Stimulated activated CD8-positive, alpha-beta memory T cell treated with anti-CD3 and anti-CD28 coated beads, Interleukin-15, amount 100 ng/mL, for 48 hours (primary cell): ENCODE measurements around the gene CELSR1.
A peak's percentile ranks its signal among the peaks of the same experiment; 100 is the strongest.

Source experiments
- DNase-seq, 2 donors: peaks; one replicate each; pipeline ENCODE4 v3.0.0-alpha.2; 2020; ENCODE audit warnings: low read depth in 2 of 2

CELSR1 gene

DNA sequence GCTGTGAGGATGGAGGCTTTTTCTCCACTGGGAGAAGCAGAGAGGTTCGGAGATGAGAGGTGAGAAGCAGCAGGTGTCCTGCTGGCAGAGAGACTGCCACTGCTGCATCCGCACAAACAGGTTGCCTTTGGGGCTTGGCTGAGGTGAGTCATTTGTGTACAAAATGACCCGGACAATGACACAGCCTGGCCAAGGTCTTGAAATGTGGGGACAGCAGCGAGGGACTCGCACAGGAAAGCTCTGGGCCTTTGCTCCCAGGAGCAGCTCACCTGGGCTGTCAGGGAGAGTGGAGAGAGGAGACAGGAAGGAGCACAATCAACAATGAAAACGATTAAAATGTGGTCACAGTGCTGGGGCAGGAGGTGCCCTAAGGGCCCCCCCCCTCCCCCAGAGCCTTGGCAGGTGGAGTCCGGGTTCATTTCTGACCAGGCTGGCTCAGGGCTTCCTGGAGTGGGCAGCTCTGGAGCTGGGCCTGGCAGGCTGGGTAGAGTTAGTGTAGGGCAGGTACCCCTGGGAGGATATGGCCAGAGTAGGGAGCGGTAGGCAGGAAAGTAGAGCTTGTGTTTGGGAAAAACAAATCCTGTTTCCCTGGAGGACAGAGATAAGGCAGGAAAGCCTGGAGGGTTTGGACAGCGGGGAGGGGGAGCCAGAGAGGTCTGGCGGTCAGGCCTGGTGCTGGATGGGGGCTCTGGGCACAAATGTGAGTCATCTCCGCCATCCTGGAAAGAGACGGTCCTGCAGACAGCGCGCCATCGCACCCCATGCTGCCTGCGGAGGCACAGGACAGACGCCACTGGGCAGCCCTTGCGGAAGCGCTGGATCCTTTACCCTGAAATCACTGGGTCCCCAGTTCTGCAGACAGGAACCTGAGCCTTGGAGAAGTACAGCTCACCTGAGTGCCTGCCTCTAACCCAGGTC lies 37.8 kb upstream of the CELSR1 start:
- no peak for DNase-seq

GRCh38 chr22:46574438-46574992 lies 37.1 kb upstream of the CELSR1 start:
- no peak for DNase-seq

- DNase-seq, result no peak
These were observed 36.5 kb upstream of the CELSR1 start for GRCh38 chr22:46573781-46574437.

DNA sequence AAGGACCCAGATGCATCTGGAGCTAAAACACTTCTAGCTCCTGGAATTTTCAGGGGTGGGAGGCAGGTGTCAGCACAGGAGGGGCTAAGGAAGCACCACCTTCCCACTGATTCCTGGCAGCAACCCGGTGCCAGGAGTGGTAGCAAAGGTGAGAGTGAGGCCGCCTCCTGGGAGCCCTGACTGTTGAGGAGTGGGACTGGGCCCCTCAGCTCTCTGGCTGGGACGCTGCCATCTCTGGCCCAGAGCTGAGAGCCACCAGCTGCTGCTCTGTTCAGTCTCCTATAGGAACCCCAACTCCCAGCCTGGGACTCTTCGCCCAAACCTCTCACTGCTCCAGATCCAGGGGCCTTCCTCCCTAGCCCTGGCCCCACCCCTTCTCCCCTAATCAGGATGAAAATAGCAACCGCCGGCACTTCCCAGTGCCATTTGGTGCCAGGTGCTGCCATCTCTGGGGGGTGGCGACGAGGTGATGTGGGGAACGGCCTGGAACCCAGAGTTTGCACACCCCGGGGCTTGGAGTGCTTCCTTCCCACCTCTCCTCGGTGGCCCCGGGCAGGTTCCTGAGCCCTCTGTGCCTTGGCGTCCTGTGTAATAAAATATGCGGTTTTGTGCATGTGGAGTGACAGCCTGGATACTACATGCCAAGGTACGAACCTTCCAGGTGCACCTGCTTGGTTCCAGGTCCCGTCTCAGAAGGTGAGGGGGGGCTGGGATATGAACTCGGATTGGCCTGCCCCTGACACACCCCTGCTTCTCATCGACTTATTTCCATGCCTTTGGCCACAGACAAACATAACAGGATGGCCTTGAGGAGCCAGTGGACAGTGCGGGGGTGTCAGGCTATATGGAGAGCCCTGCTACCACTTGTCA lies 35.7 kb upstream of the CELSR1 start:
- DNase-seq, result no peak

- DNase-seq, result no peak
These were observed 34.3 kb upstream of the CELSR1 start for GRCh38 chr22:46571642-46572250.

GRCh38 chr22:46569848-46570695 lies 32.7 kb upstream of the CELSR1 start:
- DNase-seq, result no peak

- DNase-seq, result no peak
These were observed 31.8 kb upstream of the CELSR1 start for GRCh38 chr22:46569055-46569847.

DNA sequence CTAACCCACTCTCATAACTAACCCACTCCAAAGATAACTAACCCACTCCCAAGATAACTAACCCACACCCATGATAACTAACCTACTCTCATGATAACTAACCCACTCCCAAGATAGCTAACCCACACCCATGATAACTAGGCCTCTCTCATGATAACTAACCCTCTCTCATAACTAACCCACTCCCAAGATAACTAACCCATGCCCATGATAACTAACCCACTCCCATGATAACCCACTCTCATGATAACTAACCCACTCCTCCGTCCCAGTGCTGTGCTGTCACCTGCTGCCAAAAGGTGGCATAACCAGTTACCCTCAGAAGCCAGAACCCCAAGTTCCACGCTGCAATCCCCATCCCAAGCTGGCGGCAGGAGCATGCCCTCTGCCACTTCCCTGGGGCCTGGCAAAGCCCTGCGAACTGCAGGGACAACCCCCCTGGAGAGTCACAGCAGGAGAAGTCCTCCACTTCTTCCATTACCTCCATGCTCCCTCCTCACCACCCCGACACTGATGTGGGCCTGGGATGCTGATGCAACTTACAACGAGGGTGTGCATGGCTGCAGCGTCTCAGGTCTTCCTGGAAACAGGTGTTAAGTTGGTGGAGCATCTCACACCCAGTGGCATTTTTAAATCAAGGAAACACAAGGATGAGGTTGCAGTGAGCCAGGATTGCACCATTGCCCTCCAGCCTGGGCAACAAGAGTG lies 30.8 kb upstream of the CELSR1 start:
- DNase-seq, result no peak

GRCh38 chr22:46567471-46567870 lies 30.1 kb upstream of the CELSR1 start:
- DNase-seq, result no peak

- no peak for DNase-seq
These were observed 26.8 kb upstream of the CELSR1 start for GRCh38 chr22:46564084-46564714.

GRCh38 chr22:46563381-46564083 lies 26.1 kb upstream of the CELSR1 start:
- peak; percentile 65 to 66 for DNase-seq

DNA sequence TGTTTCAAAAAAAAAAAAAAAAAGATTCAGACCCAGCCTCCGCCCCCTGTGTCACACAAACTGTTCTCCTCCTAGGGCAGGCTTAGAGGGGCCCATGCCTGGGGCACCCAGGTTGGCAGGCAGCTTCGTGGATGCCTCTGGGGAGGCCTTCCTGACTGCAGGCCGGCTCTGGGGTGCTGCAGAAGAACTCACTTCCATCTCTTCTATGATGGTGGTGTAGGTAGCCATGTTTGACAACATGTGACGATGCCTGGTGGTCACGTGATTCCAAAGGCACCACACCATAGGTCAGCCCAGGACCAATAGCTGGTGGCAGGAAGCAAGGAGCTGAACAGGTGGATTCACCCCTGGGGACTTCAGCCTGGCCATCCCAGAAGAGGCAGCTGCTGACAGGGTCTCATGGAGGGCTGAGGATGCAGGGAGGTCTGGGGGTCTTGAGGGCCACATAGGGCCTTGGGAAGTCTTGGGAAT lies 24.1 kb upstream of the CELSR1 start:
- DNase-seq, result no peak

DNA sequence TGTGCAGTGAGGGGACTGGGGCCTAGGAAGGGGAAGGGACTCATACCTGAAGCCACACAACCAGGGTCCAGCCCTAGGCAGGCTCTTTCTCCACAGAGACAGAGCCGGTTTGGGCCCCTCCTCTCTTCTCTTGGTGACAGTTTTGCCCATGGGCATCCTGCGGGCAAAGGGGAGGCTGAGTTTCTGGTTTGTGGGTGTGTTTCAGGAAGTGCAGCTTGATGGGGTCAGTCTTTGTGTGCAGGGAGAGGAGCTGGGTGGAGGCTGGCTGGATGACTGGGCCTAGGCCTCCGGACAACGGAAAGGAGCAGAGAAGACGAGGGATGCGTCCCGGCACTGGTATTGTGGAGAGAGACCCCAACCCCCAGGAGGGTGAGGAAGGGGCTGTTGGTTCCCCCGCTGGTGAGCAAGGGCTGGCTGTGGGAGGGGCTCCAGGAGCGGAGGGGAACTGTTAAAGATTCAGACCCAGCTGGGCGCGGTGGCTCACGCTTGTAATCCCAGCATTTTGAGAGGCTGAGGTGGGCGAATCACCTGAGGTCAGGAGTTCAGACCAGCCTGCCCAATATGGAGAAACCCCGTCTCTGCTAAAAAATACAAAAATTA lies 23.4 kb upstream of the CELSR1 start:
- no peak for DNase-seq

- DNase-seq, result no peak
These were observed 20.5 kb upstream of the CELSR1 start for GRCh38 chr22:46557736-46558480.

DNA sequence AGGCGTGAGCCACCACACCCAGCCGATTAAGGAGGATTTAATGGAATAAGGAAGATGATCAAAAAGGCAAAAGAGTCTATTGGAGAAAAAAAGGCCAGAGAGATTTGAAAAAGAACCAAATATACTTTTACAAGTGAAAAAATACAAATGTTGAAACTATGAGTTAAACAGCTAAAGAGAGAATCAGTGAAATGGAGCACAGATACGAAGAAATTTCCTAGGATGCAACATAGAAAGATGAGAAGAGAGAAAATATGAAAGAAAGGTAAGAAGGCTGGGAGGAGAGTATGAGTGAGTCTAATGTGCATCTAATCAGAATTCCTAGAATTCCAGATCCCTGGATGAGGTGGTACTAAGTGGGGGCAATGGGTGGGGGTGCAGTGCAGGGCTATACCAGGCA lies 19.4 kb upstream of the CELSR1 start:
- DNase-seq, result no peak

- no peak for DNase-seq
These were observed 15.8 kb upstream of the CELSR1 start for GRCh38 chr22:46553189-46553588.

- DNase-seq, result no peak
These were observed 14.6 kb upstream of the CELSR1 start for GRCh38 chr22:46551996-46552395.
